Measurements from ENCODE around the gene EOLA1.

DNA sequence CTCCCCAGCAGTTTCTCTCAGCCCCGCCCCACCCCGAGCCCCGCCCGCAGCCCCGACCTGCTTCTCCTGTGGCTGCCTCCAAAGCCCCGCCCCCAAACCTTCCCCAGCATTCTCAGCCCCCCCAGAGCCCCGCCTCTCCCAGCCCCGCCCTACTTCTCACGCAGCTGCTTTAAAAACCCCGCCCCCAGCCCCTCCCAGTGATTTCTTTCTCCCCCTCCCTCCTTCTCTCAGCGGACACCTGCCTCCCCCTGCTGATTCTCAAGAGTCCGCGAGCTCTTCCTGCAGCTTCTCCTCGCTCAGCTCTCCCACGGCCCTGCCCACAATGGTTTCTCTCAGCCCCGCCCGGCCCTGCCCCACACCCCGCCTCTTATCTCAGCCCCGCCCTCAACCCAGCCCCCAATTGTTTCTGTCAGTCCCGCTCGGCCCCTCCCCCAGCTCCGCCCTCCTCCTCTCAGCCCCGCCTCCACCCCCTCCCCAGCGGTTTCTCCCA lies 636 bp upstream of the EOLA1 start:
- TF ChIP-seq POLR2A (IDR thresholded peaks at IDR 0.05) (no peak), POLR2AphosphoS5 (IDR thresholded peaks at IDR 0.05) (no peak), CTCF (IDR thresholded peaks at IDR 0.05) (no peak), EP300 (IDR thresholded peaks at IDR 0.05) (no peak)

All from suprapubic skin (tissue), 4 donors.